Small intestine (tissue), 7 donors: Measurements from ENCODE around the gene RAD51B. TPM values are rescaled to one million over a fixed set of nuclear protein-coding genes. Genes with fewer than 3 reads are reported as not detected.
"Not testable (repeated sequence)": the region's sequence is repeated elsewhere in the genome, so short reads cannot be mapped to it uniquely, and the experiment has no call there.

Source experiments
- DNase-seq, 2 donors: peaks; one replicate each; pipeline versions ENCODE4 v3.0.0 to v3.0.0-alpha.2; 2013
- FAIRE-seq: peaks from 2 replicates; lab custom pipeline; 2012; peaks lifted over from hg19 to GRCh38; lab: Jason Lieb, UNC
- H3K27ac ChIP-seq, 3 donors: one replicate each; pipeline ENCODE4 v1.5.1; 2013; ENCODE audit warnings: low read length in 2 of 3, mild to moderate bottlenecking in 2 of 3, control low read depth in 1 of 3, inconsistent platforms in 1 of 3, low read depth in 1 of 3, moderate library complexity in 1 of 3
- H3K27me3 ChIP-seq, 3 donors: one replicate each; pipeline ENCODE4 v1.6.1; 2013; ENCODE audit warnings: low read length in 3 of 3, inconsistent platforms in 1 of 3; ENCODE audit not compliant: control insufficient read depth in 3 of 3, insufficient read depth in 3 of 3
- H3K36me3 ChIP-seq, 3 donors: one replicate each; pipeline ENCODE4 v1.6.1; 2013; ENCODE audit warnings: low read length in 3 of 3, inconsistent platforms in 1 of 3, low read depth in 1 of 3, mild to moderate bottlenecking in 1 of 3, moderate library complexity in 1 of 3; ENCODE audit not compliant: control insufficient read depth in 3 of 3, insufficient read depth in 2 of 3
- H3K4me1 ChIP-seq, 3 donors: one replicate each; pipeline ENCODE4 v1.6.1; 2013; ENCODE audit warnings: low read length in 2 of 3, inconsistent platforms in 1 of 3, low read depth in 1 of 3, mild to moderate bottlenecking in 1 of 3, moderate library complexity in 1 of 3; ENCODE audit not compliant: control insufficient read depth in 3 of 3, insufficient read depth in 2 of 3
- H3K4me3 ChIP-seq, 3 donors: one replicate each; pipeline ENCODE4 v1.5.1; 2013; ENCODE audit warnings: low read length in 3 of 3, control low read depth in 1 of 3, inconsistent platforms in 1 of 3, low read depth in 1 of 3, mild to moderate bottlenecking in 1 of 3, moderate library complexity in 1 of 3
- H3K9me3 ChIP-seq, 2 donors: one replicate each; pipeline ENCODE4 v1.6.1; 2013; ENCODE audit warnings: low read depth in 1 of 2, low read length in 1 of 2; ENCODE audit not compliant: control insufficient read depth in 2 of 2, insufficient read depth in 1 of 2
- WGBS, 3 donors: extraction: QIAGEN DNeasy Blood & Tissue Kit; methylation state at CpG; one replicate each; pipeline ENCODE4 v1.1.7; 2013; 5-methylcytosine and 5-hydroxymethylcytosine counted together
- polyA plus RNA-seq, 4 donors: library from polyadenylated mRNA; stranded (reverse) in 3 of 4; unstranded in 1 of 4; fragments of 200-250 nt in 3 of 4; fragments of 120-200 nt in 1 of 4; gene quantifications; one replicate each; pipeline versions ENCODE4 v1.2.1 to v1.2.3, GENCODE V29; 2013
- donor health status: healthy with polysubstance abuse.
- donor health status: control.
- donor health status: control.
- donor health status: Bipolar disorder and iron deficiency.
- donor health status: healthy.

RAD51B gene
- polyA plus RNA-seq, 4 donors: 1.1 to 9.0 (median 4.1) TPM

DNA sequence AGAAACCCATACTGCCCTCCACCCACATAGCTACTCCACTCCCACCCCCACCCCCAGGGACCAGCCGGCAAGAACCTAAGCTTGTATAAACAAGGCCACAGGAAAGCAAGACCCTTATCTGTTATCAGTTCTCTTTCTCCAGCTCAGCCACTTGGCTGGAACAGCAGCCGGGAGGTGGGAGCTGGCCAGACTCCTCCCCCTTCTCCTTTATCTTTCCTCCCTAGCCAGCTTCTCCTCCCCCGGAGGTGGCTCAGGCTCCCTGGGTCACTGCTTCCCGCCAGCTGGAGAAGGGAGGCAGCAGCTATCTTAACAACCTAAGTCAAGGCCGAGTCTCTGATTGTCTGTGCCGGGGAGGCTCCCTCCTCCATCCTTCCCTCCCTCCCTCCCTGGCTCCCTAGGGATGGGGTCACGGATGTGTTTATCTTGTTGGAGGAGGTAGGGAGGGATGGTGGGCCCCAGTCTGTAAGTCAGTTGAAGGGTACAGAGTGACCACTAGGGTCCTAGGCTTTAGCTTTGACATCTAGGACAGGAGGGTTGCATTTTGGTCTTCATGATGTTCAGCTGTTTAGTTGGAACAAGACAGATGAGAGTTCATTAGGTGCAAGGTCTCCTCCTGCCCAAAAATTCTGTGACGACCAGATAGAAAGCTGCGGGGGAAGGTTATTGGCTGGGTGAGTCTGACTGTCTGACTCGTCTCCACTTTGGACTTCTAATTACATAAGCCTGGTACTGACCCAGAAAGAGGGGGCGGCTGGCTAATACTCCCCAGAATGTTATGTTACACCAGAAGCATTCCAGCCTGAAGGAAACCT, 943.6 kb downstream of the RAD51B start:
- WGBS, 3 donors: 26 to 41% (median 36%) methylated on average over 11 of the region's 11 CpGs
- FAIRE-seq: no peak
- DNase-seq: peak; percentile 77 to 92
- Histone ChIP-seq H3K27ac (peak overlapping the region in 2 of 3 donors; percentile 67 to 76), H3K4me3 (no peak overlapping the region), H3K36me3 (no peaks in the 10 kb centered on the region), H3K27me3 (no peaks in the 10 kb centered on the region), H3K4me1 (peaks cover 5 to 55% (median 6%) of the 10 kb centered on the region in 3 donors), H3K9me3 (no peaks in the 10 kb centered on the region)

DNA sequence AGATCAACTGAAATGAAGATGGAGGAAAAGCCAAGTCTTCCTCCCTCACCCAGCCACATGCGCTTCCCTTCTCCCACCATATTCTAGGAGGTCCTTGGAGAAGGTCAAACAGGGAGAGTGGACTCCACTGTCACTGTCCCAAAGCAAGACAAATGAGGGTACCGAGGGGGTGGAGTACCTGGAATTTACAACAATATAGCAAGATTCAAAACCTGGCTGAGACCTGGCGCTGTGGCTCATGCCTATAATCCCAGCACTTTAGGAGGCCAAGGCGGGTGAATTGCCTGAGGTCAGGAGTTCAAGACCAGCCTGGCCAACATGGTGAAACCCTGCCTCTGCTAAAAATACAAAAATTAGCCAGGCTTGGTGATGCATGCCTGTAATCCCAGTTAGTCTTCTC, 944.3 kb downstream of the RAD51B start:
- not testable (repeated sequence) for H3K27me3 ChIP-seq, DNase-seq, H3K4me3 ChIP-seq, FAIRE-seq, H3K9me3 ChIP-seq, H3K36me3 ChIP-seq
- 95 to 98% (median 96%) methylated on average over 4 of the region's 4 CpGs for WGBS, 3 donors
- Histone ChIP-seq H3K27ac (peak overlapping the region in 2 of 3 donors; percentile 45 to 67), H3K4me1 (peaks cover 5 to 48% (median 6%) of the 10 kb centered on the region in 3 donors)

- no peak for DNase-seq
- no peaks in the 10 kb centered on the region for H3K27me3 ChIP-seq
- 41 to 78% (median 58%) methylated on average over 7 of the region's 7 CpGs for WGBS, 3 donors
Measured at GRCh38 chr14:68766299-68767247, 947.0 kb downstream of the RAD51B start.

DNA sequence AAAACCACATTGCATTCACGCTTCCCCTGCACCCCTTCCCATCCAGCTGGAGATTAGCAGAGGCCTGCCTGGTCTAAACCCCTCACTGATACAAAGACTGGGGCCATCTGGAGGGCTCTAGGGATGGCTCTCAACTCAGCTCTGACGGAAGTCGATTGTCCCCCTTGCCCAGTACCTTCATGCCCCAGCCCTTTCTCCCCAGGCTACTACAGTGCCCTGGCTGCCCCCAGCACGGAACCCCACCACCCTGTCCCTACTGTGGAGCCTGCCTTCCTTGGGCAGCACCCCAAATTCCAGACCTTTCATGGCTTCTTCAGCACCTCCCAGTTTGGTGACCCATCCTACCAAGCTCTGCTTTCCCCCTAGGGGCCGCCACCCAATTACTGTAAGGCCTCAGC, 947.7 kb downstream of the RAD51B start:
- FAIRE-seq: no peak
- Histone ChIP-seq H3K36me3 (no peaks in the 10 kb centered on the region), H3K27ac (no peak overlapping the region), H3K4me3 (no peak overlapping the region), H3K4me1 (peaks cover 0 to 23% (median 6%) of the 10 kb centered on the region in 3 donors), H3K27me3 (no peaks in the 10 kb centered on the region), H3K9me3 (no peaks in the 10 kb centered on the region)
- 97 to 99% (median 97%) methylated on average over 5 of the region's 5 CpGs for WGBS, 3 donors
- no peak for DNase-seq

More at GRCh38 chr14:68766299-68767247, 947.0 kb downstream of the RAD51B start:
- FAIRE-seq: no peak
- H3K4me1 ChIP-seq: peaks cover under 1 to 28% (median 6%) of the 10 kb centered on the region in 3 donors
- H3K4me3 ChIP-seq: no peak overlapping the region
- no peaks in the 10 kb centered on the region for H3K9me3 ChIP-seq
- H3K27ac ChIP-seq: no peak overlapping the region
- H3K36me3 ChIP-seq: no peaks in the 10 kb centered on the region

DNA sequence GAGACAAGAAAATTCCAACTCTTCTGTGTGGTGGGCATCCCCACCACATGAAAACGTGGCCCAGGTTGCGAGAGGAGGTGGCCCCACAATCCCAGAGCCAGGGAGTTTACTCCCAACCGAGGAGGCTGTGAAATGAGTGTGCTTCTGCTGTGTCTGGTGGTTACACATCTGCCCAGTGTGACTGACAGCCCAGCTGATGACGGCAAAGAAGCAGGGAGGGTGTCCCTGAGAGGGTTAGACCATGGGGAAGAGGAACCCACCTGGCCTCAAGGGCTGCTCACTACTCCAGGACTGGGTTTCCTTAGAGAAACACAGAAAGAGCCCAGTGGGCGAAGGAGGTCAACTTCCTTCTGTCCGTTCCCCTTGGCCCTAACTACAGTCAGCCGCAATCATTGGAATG, 948.7 kb downstream of the RAD51B start:
- FAIRE-seq (no peak), DNase-seq (no peak)
- peaks cover 0 to 12% (median 3%) of the 10 kb centered on the region in 3 donors for H3K4me1 ChIP-seq
- 88 to 92% (median 92%) methylated on average over 7 of the region's 7 CpGs for WGBS, 3 donors
- H3K27ac ChIP-seq: no peak overlapping the region
- no peaks in the 10 kb centered on the region for H3K9me3 ChIP-seq
- H3K27me3 ChIP-seq: no peaks in the 10 kb centered on the region
- no peaks in the 10 kb centered on the region for H3K36me3 ChIP-seq
- H3K4me3 ChIP-seq: no peak overlapping the region

DNA sequence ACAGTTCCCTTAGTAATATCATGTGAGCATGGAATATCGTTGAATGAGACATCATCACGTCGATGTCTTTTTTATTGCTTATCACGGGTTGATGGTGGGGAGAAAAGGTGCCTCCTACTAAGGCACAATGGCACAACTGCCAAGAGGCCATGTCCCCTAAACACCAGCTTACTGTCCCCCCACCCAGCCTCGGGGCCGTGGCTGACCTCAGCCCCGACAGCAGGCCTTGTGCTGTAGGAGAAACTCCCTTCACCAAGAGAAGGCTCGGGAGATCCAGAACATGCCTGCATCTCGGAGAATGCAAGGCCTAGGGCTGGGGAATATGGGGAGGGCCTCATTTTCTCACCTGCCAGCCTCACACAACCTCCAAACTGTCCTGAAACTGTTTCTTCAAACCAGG, 950.5 kb downstream of the RAD51B start:
- no peak overlapping the region for H3K27ac ChIP-seq
- FAIRE-seq: no peak
- DNase-seq: no peak
- H3K4me3 ChIP-seq: no peak overlapping the region
- no peaks in the 10 kb centered on the region for H3K27me3 ChIP-seq
- peaks cover 0 to 5% (median 2%) of the 10 kb centered on the region in 3 donors for H3K4me1 ChIP-seq
- 91 to 95% (median 94%) methylated on average over 9 of the region's 9 CpGs for WGBS, 3 donors
- H3K9me3 ChIP-seq: peaks cover 0 to 6% of the 10 kb centered on the region in 2 donors
- H3K36me3 ChIP-seq: no peaks in the 10 kb centered on the region

GRCh38 chr14:68770553-68771286, 951.1 kb downstream of the RAD51B start:
- H3K4me1 ChIP-seq: peaks cover 0 to 5% (median 2%) of the 10 kb centered on the region in 3 donors
- no peaks in the 10 kb centered on the region for H3K27me3 ChIP-seq
- H3K9me3 ChIP-seq: peaks cover 0 to 11% of the 10 kb centered on the region in 2 donors
- 86 to 92% (median 90%) methylated on average over 11 of the region's 11 CpGs for WGBS, 3 donors
- FAIRE-seq (no peak), DNase-seq (no peak)
- H3K36me3 ChIP-seq: no peaks in the 10 kb centered on the region
- H3K4me3 ChIP-seq: no peak overlapping the region
- H3K27ac ChIP-seq: no peak overlapping the region
